Stimulated activated CD8-positive, alpha-beta memory T cell treated with anti-CD3 and anti-CD28 coated beads, Interleukin-12 subunit alpha, Interleukin-12 subunit beta, amount 100 ng/mL, for 1 hour (primary cell): ENCODE data around the gene SUN2.

Source experiments
- DNase-seq: peaks from one replicate; pipeline ENCODE4 v3.0.0-alpha.2; 2020; ENCODE audit warnings: low read depth

Gene SUN2

GRCh38 chr22:38751422-38752346 lies 4.1 kb downstream of the SUN2 start:
- DNase-seq = peak; percentile 56

- DNase-seq = no peak
Observed at GRCh38 chr22:38751066-38751421, 4.8 kb downstream of the SUN2 start.

- no peak for DNase-seq
Observed at GRCh38 chr22:38750638-38751037, 5.2 kb downstream of the SUN2 start.

DNA sequence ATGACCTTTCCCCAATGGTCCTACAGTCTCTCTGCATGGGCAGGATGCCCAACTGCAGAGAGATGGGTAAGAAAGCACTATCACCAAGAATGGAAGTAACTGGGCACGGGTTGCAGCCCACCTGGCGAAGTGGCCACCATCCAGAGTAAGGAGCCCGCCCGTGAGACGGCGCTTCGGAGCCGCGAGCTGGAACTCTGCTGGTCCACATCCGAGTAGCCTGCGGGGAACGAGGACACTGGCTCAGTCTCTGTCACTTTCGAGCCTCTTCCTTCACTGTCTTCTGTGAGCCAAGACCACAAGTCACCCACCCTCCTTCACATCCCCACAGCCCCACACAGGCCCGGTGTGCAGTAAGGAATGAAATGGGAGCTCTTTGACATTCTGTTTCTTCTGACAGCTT lies 5.7 kb downstream of the SUN2 start:
- DNase-seq = no peak

GRCh38 chr22:38748487-38749136 lies 7.2 kb downstream of the SUN2 start:
- DNase-seq = no peak

- no peak for DNase-seq
Observed at GRCh38 chr22:38745676-38746460, 9.9 kb downstream of the SUN2 start.

DNA sequence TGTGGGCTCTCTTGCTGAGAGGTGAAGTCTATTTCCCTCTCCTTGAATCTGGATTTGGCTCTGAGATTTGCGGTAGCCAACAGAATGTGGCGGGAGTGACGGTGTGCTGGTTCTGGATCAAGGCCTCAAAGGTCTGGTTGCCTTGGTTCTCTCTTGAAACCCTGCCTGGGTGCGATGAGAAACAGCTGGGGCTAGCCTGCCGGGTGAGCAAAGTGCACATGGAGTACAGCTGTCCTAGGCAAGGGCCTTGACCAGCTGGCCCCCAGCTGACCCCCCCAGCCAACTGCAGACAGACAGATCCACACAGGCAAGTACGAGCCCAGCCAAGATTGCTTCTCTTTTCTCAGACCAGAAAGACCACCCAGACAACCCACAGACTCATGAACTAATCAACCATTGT lies 10.8 kb downstream of the SUN2 start:
- DNase-seq = no peak

- DNase-seq = no peak
Observed at GRCh38 chr22:38742176-38742942, 13.4 kb downstream of the SUN2 start.

DNA sequence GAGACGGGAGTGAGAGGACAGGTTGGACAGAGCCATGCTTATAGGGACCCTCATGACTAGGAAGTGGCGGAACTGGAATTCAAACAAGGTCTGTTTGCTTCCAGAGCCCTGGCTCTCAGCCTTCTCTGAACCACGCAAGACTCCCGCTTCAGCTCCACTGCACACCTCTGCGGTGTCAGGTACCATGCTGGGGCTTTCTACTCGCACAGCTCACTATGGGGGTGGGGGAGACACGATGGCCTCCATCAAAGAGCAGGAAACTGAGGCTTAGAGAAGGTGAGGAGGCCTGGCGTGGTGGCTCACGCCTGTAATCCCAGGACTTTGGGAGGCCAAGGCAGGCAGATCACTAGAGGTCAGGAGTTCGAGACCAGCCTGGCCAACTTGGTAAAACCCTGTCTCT lies 14.2 kb downstream of the SUN2 start:
- DNase-seq = no peak

DNA sequence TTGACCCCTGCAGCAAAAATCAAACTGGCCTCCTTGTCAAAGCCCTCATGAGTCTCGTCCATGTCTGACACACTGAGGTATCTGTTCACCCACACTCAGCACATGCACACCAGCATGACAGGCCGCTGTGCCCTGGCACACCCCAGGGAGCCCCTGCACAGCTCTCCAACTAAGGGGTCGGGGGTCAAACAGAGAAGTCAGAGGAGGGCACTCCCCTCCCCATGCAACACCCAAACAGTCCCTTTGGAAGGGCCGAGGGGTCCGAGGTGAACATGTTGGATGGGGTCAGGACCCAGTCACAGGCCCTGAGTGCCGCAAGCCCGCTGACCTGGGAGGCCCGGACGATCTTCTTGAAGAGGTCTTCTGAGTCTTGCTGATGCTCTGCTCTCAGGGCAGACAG lies 14.6 kb downstream of the SUN2 start:
- no peak for DNase-seq

DNA sequence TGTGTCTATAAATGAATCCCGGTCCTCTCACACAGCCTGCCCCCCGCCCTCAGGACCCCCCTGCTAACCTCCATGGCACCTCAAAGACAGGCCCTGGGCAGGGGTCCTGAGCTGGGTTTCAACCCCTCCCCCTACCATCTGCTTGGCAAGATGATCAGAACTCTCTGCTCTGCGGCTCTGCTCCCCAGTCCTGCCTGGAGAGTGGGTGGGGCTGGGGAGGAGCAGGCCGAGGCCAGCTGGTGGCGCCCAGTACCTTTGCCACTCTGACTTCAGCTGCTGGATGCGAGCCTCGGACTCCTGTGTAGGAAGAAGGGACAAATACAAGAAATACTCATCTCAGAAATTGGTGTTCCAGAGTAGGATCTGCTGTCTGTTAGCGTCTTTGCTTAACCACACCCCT lies 15.0 kb downstream of the SUN2 start:
- DNase-seq = no peak

DNA sequence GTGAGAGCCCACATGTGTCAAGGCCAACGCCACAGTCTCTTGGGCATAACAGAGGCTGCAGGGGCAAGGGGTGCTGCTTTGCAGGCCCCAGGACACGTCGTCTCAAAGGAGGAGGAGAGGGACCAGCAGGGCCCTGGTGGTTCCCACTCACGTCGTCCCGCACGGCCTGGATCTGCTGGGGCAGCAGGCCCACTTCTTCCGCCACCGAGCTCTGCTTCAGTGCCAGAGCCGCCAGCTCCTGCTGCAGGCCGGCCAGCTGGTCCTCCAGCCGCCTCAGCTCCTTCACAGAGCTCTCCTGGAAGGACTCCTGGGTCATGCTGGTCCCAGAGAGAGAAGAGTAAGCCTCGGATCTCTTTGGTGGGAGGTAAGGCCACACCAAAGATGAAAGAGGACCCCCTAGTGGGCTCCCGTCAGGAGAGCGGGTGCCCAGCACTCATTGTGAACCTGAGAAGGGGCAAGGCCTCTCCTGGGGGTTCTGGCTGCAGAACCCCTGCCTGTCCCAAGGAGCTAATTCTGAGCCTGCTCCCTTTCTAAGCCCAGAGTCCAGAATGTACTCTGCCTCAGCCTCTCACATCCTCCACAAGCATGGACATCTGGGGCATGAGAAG lies 15.6 kb downstream of the SUN2 start:
- no peak for DNase-seq

DNA sequence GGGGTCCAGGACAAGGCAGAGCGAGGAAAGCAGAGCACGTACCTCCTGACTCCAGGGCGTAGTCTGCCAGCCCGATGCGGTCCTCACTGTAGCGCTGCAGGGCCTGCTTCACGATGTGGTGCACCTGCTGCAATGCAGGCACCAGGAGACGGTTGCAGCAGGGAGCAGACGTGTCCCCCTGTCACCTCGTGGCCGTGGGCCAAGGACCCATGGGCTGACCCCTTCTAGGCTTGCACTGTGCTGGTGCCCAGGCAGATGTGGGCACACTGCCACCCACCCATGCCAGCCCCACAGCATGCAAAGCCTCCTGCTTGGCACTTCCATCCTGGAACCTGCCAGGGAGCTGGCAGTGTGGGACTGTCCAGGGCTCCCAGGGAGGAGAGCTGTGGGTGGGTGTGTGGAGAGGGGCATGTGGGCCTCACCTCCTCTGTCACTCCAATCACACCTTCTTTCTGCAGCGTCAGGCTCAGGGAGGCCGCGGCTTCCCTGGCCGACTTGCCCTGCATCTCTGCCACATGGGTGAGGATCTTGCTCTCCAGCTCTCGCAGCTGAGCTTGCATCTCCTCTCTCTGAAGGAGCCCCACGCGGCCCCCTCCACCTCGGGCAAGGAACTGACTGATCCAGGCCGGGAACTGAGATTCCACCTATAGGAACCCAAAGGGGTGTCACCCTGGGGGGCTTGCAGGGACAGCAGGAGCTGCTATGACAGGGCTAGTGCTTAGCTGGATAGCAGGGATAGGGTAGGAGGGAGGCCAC lies 16.3 kb downstream of the SUN2 start:
- no peak for DNase-seq

DNA sequence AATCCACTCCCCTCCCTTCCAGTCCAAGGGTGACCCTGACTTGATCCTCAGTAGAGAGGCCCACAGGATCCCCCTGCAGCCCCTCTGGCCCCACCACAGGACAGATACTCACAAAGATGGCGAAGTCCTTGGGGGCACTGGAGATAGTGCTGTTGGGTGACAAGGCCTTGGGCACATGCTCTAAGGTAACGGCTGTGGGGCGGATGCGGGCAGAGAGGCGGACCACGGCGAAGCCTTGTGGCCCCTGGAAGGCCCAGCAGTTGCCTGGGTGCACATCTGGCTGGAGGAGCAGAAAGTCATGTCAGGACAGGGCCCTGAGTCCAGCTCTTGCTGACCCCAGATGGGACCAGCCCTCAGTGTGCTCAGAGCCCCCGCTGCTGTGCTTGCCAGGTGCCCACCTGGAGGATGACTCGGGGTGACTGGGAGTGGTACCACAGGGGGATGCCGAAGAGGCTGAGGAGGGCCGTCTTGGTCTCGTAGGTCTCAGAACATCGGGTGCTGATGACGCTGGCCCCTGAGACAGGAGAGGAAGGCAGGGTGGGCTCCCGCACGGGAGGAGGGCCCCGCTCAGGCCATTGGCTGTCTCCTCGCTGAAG lies 17.2 kb downstream of the SUN2 start:
- no peak for DNase-seq

GRCh38 chr22:38737302-38738060 lies 18.3 kb downstream of the SUN2 start:
- DNase-seq = no peak

DNA sequence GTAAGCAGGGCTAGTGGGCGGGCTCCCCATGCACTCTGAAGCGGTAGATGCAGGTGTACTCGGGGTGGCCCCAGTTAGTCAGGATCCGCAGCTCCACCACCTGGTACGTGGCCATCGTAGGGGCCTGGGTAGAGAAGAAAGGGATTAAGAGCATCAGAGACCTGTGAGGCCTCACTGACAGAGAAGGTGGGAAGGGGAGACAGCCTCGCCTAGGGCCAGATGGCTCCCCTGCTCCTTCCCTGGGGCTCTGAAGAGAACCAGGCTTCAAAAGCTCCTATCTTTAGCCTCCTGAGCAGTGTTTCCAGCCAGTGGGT lies 19.6 kb downstream of the SUN2 start:
- no peak for DNase-seq

DNA sequence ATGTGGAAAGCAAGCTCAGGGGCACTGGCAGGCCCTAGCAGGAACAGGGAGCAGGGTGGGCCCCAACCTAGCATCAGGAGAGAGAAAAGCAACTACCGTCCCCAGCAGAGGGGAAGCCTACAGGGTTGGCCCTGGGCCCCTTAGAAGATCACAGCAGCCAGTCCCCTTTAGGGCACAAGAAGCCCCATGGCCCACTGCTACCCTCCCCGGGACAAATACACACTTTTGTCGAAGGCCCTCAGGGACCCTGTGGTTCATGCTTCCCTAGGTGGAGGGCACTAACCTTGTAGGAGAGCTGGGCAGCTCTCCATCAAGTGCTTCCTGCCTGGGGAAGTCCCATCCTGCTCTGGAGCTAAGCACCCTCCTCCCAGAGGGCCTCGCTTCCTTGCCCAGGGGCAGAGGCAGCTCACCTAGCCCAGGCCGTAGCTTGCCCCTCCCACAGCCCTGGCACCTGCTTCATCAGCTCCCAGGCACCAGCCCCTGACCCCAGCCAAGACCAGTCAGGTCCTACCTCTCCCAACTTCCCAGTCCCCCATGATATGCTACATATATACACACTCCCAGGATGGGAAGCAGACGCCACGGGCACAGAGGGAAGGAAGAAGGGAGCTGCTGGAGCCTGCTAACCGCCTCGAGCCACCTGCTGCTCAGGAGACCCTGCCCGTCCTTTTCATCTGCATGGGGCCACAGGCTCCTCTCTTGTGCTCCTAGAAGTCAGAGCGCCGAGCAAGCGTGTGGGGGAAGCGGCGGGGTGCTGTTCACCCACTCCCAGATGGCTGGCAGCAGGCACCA lies 20.1 kb downstream of the SUN2 start:
- no peak for DNase-seq

DNA sequence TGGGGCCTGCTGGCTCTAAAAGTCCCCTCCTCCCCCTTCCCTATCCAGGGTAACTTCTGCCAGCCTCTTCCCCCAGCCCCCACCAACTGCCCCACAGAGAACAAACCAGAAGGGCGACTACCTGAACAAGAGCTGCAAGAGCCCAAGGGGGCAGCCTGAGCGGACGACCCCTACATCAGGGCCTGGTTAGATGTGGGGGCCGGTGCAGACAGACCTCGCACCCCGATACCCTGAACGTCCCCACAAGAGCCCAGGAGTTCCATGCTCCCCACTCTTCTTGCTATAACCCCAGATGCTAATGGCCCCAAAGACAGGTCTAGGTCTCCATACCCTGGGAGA lies 20.7 kb downstream of the SUN2 start:
- no peak for DNase-seq

GRCh38 chr22:38734421-38735100 lies 21.2 kb downstream of the SUN2 start:
- no peak for DNase-seq
